ENCODE results near the gene PIH1D1.
"Not testable (repeated sequence)": the region's sequence is repeated elsewhere in the genome, so short reads cannot be mapped to it uniquely, and the experiment has no call there.

The PIH1D1 gene

DNA sequence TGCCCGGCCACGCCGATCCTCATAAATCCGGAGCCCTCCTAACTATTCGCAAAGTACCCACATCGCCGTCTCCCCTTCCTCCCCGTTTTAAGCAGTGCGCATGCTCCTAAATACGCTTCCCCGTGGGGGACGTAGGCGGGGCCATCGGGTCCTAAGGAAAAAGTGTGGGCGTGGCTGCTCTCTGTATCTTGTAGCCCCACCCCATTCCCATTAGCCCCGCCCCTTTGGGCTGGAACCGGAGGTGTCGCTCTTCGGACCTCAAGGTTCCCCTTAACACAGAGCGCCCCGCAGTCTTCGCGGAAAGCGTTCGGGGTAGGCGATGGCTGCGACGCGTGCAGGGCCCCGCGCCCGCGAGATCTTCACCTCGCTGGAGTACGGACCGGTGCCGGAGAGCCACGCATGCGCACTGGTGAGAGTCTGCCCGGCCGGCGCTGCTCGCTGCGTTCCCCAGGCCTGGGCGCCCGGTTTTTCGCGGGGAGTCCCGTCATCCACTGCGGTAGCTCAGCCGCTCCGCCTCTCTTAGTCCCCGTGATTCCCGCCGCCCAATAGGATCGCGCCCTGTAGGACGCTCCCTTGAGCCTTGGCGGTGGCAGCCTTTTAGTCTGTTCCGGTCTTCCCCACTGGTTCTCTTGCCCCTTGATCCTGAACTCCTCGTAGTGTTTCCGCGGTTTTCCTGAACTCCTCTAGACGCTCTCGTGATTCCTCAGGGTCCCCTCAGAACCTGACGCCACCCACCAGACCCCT, 1.6 kb upstream of the PIH1D1 start, which contains the start of gene ALDH16A1:
Gene ALDH16A1 (plus strand): TSS at position 213 of the 744 bp plus-strand sequence. CDS start 107 bp downstream, at position 320.
- H3K36me3 Mint-ChIP-seq: peaks cover 6% of the 10 kb centered on the region

DNA sequence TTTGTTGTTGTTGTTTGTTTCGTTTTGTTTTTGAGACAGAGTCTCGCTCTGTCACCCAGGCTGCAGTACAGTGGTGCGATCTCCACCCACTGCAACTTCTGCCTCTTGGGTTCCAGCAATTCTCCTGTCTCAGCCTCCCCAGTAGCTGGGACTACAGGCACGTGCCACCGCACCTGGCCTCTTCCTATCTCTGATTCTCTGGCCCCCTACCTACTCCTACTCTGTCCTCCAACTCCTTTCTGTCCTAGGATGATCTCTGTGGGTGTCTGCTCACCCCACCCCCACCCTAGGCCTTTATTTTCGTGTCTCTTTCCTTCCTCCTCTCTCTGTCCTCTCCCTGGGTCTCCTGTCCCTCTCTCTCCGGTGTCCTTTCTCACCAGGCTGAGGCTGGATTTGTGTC, 1.2 kb downstream of the PIH1D1 start:
- peaks cover 41% of the 10 kb centered on the region for H3K4me1 Mint-ChIP-seq (ENCODE audit: low read depth)
- no peaks in the 10 kb centered on the region for H3K9me3 Mint-ChIP-seq (ENCODE audit: low read depth)
- peak overlapping the region; percentile 100 for H3K4me3 Mint-ChIP-seq
- H3K27ac Mint-ChIP-seq: peak overlapping the region; percentile 99
- H3K36me3 Mint-ChIP-seq: peaks cover 6% of the 10 kb centered on the region
- H3K27me3 Mint-ChIP-seq: no peaks in the 10 kb centered on the region

More for the DNA sequence above, 1.6 kb upstream of the PIH1D1 start, which contains the start of gene ALDH16A1:
- peak within 1 kb of the TSS; percentile 100 for H3K27ac Mint-ChIP-seq
- H3K4me3 Mint-ChIP-seq: peak within 1 kb of the TSS; percentile 100
- H3K9me3 Mint-ChIP-seq (ENCODE audit: low read depth): no peaks in the 10 kb centered on the region
- H3K4me1 Mint-ChIP-seq (ENCODE audit: low read depth): peaks cover 50% of the 10 kb centered on the region
- no peaks in the 10 kb centered on the region for H3K27me3 Mint-ChIP-seq

DNA sequence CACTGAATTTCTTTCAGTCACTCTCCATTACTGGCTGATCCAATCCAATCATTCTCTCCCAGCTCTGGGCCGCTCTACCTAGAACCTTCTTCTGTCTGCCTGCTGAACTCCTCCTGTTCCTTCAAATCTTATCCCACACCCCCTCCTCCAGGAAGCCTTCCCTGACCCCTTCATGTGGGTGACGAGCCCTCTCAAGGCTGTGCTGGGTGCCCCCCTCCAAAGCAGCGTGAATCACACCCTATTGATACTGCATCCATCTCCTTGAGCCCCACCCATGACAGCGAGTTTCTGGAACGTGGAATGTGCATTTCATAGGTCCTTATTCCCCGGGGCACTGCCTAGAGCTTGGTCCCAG, 3.2 kb downstream of the PIH1D1 start:
- Mint-ChIP-seq H3K9me3 (ENCODE audit: low read depth) (no peaks in the 10 kb centered on the region), H3K27me3 (no peaks in the 10 kb centered on the region), H3K36me3 (peaks cover 6% of the 10 kb centered on the region), H3K4me1 (ENCODE audit: low read depth) (peaks cover 40% of the 10 kb centered on the region), H3K27ac (no peak overlapping the region), H3K4me3 (peak overlapping the region; percentile 57)

DNA sequence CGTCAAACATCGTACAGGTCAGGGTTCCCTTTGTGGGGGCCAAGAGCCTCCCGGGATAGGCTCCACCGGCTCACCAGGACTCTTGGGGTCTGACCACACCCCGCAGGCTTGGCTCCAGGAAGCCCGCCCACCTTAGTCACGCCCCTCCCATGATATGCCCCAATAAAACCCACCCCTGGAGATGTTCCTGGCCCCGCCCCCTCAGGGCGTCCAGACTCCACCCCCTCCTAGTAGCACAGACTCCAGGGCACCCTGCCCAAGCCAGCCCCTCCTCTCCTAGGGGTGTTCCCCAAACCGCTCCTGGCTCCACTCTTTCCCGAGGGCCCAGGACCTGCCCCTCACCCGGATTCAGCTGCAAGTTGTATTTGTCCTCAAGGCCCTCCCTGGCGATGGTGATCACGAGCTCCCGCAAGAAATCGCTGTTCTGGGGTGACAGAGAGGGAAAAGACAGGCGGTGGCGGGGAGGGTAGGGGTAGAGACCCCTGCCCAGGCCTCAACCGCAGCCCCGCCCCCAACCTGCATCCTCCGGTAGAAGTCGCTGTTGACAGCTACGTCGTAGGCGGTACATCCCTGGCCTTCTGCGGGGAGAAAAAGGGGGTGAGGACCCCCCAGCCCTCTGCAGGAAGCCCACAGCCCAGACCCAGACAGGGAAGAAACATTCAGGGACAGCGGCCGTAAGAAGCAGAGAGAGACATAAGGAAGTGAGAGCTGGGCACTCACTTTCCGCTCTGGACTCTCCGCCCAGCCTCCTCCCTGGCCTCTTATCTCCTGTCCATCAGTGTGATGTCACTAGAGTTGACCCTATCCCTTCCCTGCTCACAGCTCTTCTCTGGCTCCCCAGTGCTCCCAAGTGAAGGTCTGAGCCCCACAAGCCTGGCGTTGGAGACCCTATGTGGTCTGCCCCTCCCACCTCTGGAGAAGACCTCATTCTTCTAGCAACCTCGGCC, 3.9 kb downstream of the PIH1D1 start:
- Mint-ChIP-seq H3K4me3 (no peak overlapping the region), H3K9me3 (ENCODE audit: low read depth) (no peaks in the 10 kb centered on the region), H3K27ac (no peak overlapping the region), H3K27me3 (no peaks in the 10 kb centered on the region), H3K36me3 (peaks cover 6% of the 10 kb centered on the region), H3K4me1 (ENCODE audit: low read depth) (peaks cover 38% of the 10 kb centered on the region)

DNA sequence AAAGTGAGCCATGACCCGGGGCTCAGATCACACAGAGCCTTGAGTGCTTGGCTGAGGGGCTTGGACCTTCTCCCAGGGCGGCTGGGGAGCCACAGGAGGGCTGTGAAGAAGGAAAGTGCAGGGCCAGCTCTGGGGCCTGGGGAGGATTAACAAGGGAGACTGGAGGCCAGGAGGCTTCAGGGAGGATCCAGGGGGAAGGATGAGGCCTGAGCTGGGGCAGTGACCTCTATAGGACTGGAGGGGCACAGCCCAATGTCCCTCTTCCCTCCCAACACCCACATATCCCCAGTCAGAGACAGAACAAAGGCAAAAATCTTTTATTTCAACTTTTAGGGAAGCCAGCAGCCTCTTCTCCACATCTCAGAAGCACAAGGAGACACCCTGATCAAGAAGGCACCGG, 5.6 kb downstream of the PIH1D1 start:
- H3K27ac Mint-ChIP-seq: no peak overlapping the region
- peaks cover 10% of the 10 kb centered on the region for H3K27me3 Mint-ChIP-seq
- no peak overlapping the region for H3K4me3 Mint-ChIP-seq
- peaks cover 39% of the 10 kb centered on the region for H3K4me1 Mint-ChIP-seq (ENCODE audit: low read depth)
- no peaks in the 10 kb centered on the region for H3K9me3 Mint-ChIP-seq (ENCODE audit: low read depth)
- peaks cover 2% of the 10 kb centered on the region for H3K36me3 Mint-ChIP-seq

DNA sequence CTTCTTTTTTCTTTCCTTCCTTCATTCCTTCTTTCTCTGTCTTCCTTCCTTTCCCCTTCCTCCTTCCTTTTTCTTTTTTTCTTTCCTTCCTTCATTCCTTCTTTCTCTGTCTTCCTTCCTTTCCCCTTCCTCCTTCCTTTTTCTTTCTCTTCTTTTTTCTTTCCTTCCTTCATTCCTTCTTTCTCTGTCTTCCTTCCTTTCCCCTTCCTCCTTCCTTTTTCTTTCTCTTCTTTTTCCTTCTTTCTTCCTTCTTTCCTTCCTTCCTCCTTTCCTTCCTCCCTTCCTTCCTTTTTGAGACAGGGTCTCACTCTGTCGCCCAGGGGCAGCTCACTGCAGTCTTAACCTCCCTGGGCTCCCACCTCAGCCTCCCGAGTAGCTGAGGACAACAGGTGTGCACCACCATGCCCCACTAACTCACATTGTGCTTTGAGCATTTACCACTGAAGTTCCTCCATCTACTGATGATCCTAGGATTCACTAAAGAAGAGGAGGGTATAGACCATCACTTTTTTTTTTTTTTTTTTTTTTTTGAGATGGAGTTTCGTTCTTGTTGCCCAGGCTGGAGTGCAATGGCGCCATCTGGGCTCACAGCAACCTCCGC, 7.4 kb downstream of the PIH1D1 start:
- H3K36me3 Mint-ChIP-seq; H3K9me3 Mint-ChIP-seq (ENCODE audit: low read depth): not testable (repeated sequence)
- Mint-ChIP-seq H3K4me3 (peak overlapping the region; percentile 79), H3K27ac (peak overlapping the region; percentile 76), H3K27me3 (peaks cover 23% of the 10 kb centered on the region), H3K4me1 (ENCODE audit: low read depth) (peaks cover 31% of the 10 kb centered on the region)

DNA sequence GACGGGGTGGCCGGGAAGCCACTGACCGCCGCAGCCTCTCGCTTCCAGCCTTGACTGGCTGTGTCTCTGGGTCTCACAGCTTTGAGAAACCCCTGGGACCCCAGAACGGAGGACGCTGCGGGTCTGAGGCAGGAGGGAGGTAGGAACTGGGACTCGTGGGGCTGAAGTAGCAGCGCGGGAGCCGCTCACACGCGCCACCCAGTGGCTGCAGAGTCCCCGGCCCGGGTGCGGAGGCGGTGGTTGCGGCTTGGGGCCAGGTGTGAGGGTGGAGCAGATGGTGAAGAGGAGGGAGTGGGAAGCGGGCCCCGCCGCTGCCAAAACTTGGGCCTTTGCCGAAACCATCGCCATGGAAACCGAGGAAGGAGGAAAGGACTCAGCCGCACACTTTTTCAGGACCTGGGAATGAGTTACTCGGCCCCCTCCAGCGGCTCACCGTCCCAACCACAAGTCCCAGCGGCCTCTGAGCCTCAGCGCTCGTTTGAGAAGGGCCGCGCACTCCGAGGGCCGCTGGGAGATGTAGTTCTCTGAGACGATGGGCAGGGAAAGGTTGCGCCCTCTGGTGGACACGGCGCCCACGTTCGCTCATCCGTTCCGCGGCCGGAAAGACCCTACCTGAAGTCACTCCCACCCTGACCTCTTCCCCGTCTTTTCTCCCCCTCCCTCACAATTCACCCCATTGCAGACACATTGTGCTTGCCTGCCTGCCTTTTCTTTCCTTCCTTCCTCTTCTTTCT, 8.1 kb downstream of the PIH1D1 start:
- H3K36me3 Mint-ChIP-seq: peaks cover 2% of the 10 kb centered on the region
- H3K27me3 Mint-ChIP-seq: peaks cover 30% of the 10 kb centered on the region
- peak overlapping the region; percentile 79 for H3K4me3 Mint-ChIP-seq
- H3K4me1 Mint-ChIP-seq (ENCODE audit: low read depth): peaks cover 29% of the 10 kb centered on the region
- H3K27ac Mint-ChIP-seq: peak overlapping the region; percentile 76
- no peaks in the 10 kb centered on the region for H3K9me3 Mint-ChIP-seq (ENCODE audit: low read depth)

DNA sequence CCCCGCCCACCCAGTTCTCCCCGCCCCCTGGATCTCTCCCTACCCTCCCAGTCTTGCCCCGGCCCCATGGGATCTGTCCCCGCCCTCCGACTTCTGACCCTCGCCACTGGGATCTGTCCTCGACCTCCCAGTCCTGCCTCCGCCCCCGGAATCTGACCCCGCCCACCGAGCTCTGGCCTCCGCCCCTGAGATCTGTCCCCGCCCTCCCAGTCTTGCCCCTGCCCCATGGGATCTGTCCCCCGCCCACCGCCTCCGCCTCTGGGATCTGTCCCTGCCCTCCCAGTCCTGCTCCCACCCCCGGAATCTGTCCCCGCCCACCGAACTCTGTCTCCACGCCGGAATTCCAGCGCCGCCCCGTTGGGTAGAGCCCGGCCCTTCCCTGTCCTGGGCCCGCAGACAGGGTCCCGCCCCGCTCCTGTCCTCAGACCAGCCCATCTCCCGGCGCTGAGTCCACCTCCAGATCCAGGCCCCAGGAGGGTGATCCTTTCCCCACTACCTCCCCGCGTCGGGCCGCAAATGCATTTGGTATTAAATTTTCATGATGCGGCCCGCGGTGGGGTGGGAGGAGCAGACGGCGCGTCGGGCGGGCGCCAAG, 8.7 kb downstream of the PIH1D1 start:
- Mint-ChIP-seq H3K9me3 (ENCODE audit: low read depth) (no peaks in the 10 kb centered on the region), H3K36me3 (no peaks in the 10 kb centered on the region), H3K4me1 (ENCODE audit: low read depth) (peaks cover 25% of the 10 kb centered on the region), H3K27ac (no peak overlapping the region), H3K27me3 (peaks cover 37% of the 10 kb centered on the region), H3K4me3 (peak overlapping the region; percentile 79)

DNA sequence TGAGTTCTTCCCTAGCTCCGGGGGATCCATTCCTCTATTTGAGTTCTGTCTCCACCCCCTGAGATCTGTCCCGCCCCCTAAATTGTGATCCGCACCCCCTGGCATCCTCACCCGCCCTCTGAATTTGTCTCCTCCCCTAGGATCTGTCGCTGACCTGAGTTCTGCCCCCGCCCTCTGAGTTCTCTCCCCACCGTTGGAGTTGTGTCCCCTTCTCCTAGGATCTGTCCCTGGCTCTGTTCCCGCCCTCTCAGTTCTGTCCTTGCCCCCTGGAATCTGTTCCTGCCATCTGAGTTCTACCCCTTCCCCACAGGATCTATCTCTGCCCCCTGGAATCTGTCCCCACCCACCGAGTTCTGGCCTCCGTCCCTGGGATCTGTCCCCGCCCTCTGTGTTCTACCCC, 9.3 kb downstream of the PIH1D1 start:
- Mint-ChIP-seq H3K9me3 (ENCODE audit: low read depth) (no peaks in the 10 kb centered on the region), H3K4me3 (peak overlapping the region; percentile 79), H3K27ac (no peak overlapping the region), H3K36me3 (no peaks in the 10 kb centered on the region), H3K27me3 (peaks cover 42% of the 10 kb centered on the region), H3K4me1 (ENCODE audit: low read depth) (peaks cover 25% of the 10 kb centered on the region)

DNA sequence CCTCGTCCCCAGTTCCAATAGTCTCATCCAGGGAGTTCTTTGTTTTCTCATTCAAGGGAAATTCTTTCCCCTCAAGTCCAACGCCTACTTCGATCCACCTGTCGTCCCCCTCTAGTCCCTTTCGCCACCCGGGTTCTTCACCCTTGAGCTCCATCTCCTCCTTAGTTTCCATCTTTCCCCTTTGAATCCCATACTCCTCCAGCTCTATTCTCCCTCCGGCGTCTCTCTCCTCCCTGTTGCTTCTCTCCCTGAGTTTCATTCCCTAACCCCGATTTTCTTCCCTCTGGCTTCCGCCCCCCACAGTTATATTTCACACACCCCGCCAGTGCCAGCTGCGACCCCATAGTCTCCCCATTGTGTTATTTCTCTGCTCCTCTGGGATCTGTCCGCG, 9.7 kb downstream of the PIH1D1 start:
- H3K27ac Mint-ChIP-seq: no peak overlapping the region

DNA sequence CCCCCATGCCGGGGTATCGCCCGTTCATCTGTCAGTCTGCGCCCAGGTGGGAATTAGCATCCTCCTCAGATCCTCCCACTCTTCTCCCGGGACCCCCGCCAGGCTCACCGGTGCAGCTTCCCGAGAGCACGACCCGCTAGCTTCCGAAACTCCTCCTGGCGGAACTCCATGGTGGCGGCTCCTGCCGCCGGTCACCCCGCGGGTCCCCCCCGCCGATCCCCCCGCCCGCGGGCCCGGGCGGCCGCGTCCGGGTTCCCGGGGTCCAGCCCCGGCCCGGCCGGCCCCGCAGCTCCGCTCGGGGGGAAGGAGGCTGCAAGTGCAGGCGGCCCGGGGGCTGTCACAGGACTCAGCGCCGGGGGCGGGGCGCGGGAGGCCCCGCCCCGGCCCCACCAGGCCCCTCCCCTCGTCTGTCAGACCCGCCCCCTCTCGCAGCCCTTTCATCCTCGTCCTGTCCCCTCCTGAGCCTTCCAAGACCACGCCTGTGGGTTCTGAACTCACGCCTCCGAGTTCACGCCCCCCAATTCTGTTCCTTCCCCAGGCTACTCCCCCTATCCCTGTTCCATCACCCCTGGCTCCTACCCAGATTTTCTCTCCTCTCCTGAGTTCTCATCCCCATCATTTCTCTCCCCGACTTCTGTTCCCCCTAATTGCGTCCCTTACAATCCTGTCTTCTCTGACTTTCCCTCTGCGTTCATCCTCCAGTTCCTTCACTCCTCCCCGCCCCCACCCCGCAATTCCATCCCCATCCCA, 10.2 kb downstream of the PIH1D1 start, which contains the start of gene SLC17A7:
Gene SLC17A7 (minus strand): TSS at position 318 of the 750 bp plus-strand sequence. CDS start 148 bp downstream, at position 170.
- Mint-ChIP-seq H3K27me3 (peaks cover 46% of the 10 kb centered on the region), H3K4me1 (ENCODE audit: low read depth) (peaks cover 28% of the 10 kb centered on the region), H3K36me3 (no peaks in the 10 kb centered on the region), H3K9me3 (ENCODE audit: low read depth) (no peaks in the 10 kb centered on the region), H3K4me3 (peak within 1 kb of the TSS; percentile 79), H3K27ac (no peak within 1 kb of the TSS)

More for the DNA sequence above, 9.7 kb downstream of the PIH1D1 start:
- Mint-ChIP-seq H3K36me3 (no peaks in the 10 kb centered on the region), H3K9me3 (ENCODE audit: low read depth) (no peaks in the 10 kb centered on the region), H3K4me1 (ENCODE audit: low read depth) (peaks cover 25% of the 10 kb centered on the region), H3K4me3 (peak overlapping the region; percentile 79), H3K27me3 (peaks cover 44% of the 10 kb centered on the region)

DNA sequence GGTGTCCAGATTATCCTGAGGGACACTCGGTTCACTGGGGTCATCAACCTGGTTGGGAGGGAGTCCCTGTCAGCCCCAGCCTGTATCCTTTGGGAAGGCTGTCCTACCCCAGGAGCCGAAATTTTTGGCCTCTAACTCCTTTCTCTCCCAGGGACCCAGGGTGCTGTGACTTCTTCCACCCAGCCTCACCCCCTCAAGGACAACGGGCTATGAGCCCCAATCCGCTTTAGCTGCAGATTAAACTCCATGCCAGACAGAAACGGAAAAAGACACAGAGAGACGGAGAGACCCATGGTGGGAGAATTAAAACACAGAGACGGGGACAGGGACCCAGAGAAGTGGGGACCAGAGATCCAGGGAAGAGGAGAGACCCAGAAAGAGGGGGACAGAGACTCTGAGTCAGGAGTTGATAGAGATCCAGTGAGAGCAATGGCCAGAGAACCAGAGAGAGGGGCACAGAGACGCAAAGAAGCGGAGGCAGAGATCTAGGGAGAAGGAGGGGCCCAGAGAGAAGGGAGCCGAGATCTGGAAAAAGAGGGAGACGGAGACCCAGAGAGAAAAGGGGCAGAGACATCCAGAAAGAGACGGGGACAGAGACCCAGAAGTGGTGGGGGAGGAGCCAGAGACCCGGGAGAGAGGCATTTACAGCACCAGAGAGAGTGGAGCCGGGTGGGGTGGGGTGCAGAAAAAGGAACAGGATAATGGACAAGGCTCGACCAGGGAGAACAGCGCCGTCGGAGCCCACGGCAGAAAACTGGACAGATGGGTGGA, 11.0 kb downstream of the PIH1D1 start:
- H3K4me1 Mint-ChIP-seq (ENCODE audit: low read depth): peaks cover 34% of the 10 kb centered on the region
- peaks cover 53% of the 10 kb centered on the region for H3K27me3 Mint-ChIP-seq

DNA sequence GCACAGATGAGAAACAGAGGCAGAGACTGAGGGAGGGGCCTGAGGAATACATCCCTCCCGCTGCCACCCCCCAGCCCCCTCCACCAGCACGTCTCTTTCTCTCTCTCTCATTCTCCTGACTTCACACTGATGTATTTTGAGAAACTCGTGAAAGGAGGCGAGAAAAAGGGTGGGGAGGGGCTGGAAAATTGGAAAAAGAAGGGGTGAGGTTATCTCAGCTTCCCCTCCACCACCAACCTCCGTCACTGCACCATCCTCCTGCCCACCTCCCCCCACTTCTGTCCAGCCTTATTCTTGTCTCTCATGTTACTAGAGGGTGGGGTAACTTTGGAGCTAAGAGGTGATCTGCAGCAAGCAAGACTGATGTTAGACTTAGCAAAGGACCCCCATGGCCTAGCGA, 11.8 kb downstream of the PIH1D1 start:
- no peaks in the 10 kb centered on the region for H3K9me3 Mint-ChIP-seq (ENCODE audit: low read depth)
- peaks cover 36% of the 10 kb centered on the region for H3K4me1 Mint-ChIP-seq (ENCODE audit: low read depth)
- peaks cover 60% of the 10 kb centered on the region for H3K27me3 Mint-ChIP-seq

More for the DNA sequence above, 11.0 kb downstream of the PIH1D1 start:
- H3K27ac Mint-ChIP-seq: no peak overlapping the region
- H3K36me3 Mint-ChIP-seq: no peaks in the 10 kb centered on the region
- H3K4me3 Mint-ChIP-seq: peak overlapping the region; percentile 72
- H3K9me3 Mint-ChIP-seq (ENCODE audit: low read depth): no peaks in the 10 kb centered on the region

More for the DNA sequence above, 11.8 kb downstream of the PIH1D1 start:
- H3K4me3 Mint-ChIP-seq: no peak overlapping the region
- no peaks in the 10 kb centered on the region for H3K36me3 Mint-ChIP-seq
- no peak overlapping the region for H3K27ac Mint-ChIP-seq
